ELR (cell line): ENCODE results near the gene COIL.

Experiments
- DNase-seq: peaks from one replicate; pipeline ENCODE4 v3.0.0-alpha.2; 2015; ENCODE audit warnings: low read depth

Gene COIL

GRCh38 chr17:56934280-56934679, 26.6 kb downstream of the COIL start:
- DNase-seq, result peak; percentile 32

- DNase-seq, result no peak
Measured at GRCh38 chr17:56933868-56934267, 27.0 kb downstream of the COIL start.

GRCh38 chr17:56933151-56933745, 27.6 kb downstream of the COIL start:
- DNase-seq, result no peak

GRCh38 chr17:56930739-56931337, 30.0 kb downstream of the COIL start:
- no peak for DNase-seq

- DNase-seq, result peak; percentile 58
Measured at GRCh38 chr17:56929362-56929969, 31.4 kb downstream of the COIL start.

GRCh38 chr17:56928586-56928985, 32.3 kb downstream of the COIL start:
- no peak for DNase-seq

GRCh38 chr17:56926704-56927103, 34.1 kb downstream of the COIL start:
- DNase-seq, result no peak

GRCh38 chr17:56926270-56926669, 34.6 kb downstream of the COIL start:
- no peak for DNase-seq

GRCh38 chr17:56925088-56925487, 35.8 kb downstream of the COIL start:
- DNase-seq, result no peak

- no peak for DNase-seq
Measured at GRCh38 chr17:56919717-56920116, 41.1 kb downstream of the COIL start.

GRCh38 chr17:56918916-56919315, 41.9 kb downstream of the COIL start:
- peak; percentile 39 for DNase-seq

GRCh38 chr17:56917559-56918296, 43.1 kb downstream of the COIL start:
- DNase-seq, result peak; percentile 50

- DNase-seq, result peak; percentile 48
Measured at GRCh38 chr17:56914581-56915273, 46.1 kb downstream of the COIL start.

- DNase-seq, result peak; percentile 95
Measured at GRCh38 chr17:56913867-56914580, 46.8 kb downstream of the COIL start, which contains the start of gene TRIM25. Gene TRIM25 (minus strand): TSS chr17:56914049. CDS start chr17:56913988, 61 bp downstream.

GRCh38 chr17:56913353-56913866, 47.4 kb downstream of the COIL start:
- peak; percentile 43 for DNase-seq

GRCh38 chr17:56913000-56913311, 47.9 kb downstream of the COIL start:
- DNase-seq, result no peak

GRCh38 chr17:56912105-56912999, 48.5 kb downstream of the COIL start:
- DNase-seq, result peak; percentile 34

GRCh38 chr17:56910509-56911235, 50.2 kb downstream of the COIL start:
- DNase-seq, result no peak

- no peak for DNase-seq
Measured at GRCh38 chr17:56909742-56910508, 50.9 kb downstream of the COIL start.
